Thymus (tissue), 11 donors: ENCODE data around the gene TP53TG5. TPM values are rescaled to one million over a fixed set of nuclear protein-coding genes. Genes with fewer than 3 reads are reported as not detected.

ENCODE experiments used
- DNase-seq, 9 donors: peaks; one replicate each; pipeline ENCODE4 v3.0.0-alpha.2; 2013; ENCODE audit warnings: low spot score in 9 of 9, low read depth in 6 of 9, missing footprints in 1 of 9
- H3K27ac ChIP-seq, 2 donors: one replicate each; pipeline ENCODE4 v1.5.1; 2013; ENCODE audit warnings: control low read depth in 1 of 2, low read depth in 1 of 2, low read length in 1 of 2, mild to moderate bottlenecking in 1 of 2, moderate library complexity in 1 of 2
- H3K27me3 ChIP-seq, 2 donors: one replicate each; pipeline ENCODE4 v1.5.1; 2013; ENCODE audit warnings: low read length in 1 of 2; ENCODE audit not compliant: control insufficient read depth in 2 of 2, insufficient read depth in 1 of 2
- H3K36me3 ChIP-seq, 2 donors: one replicate each; pipeline ENCODE4 v1.5.1; 2013; ENCODE audit warnings: low read length in 1 of 2, mild to moderate bottlenecking in 1 of 2, moderate library complexity in 1 of 2; ENCODE audit not compliant: control insufficient read depth in 2 of 2, insufficient read depth in 2 of 2
- H3K4me1 ChIP-seq, 2 donors: one replicate each; pipeline ENCODE4 v1.5.1; 2013; ENCODE audit warnings: low read length in 2 of 2; ENCODE audit not compliant: control insufficient read depth in 2 of 2, insufficient read depth in 2 of 2
- H3K4me3 ChIP-seq, 2 donors: one replicate each; pipeline ENCODE4 v1.5.1; 2013; ENCODE audit warnings: low read length in 2 of 2, control low read depth in 1 of 2, mild to moderate bottlenecking in 1 of 2
- H3K9me3 ChIP-seq, 2 donors: one replicate each; pipeline ENCODE4 v1.5.1; 2013; ENCODE audit warnings: low read length in 1 of 2, mild to moderate bottlenecking in 1 of 2; ENCODE audit not compliant: control insufficient read depth in 2 of 2, insufficient read depth in 1 of 2
- WGBS: extraction: QIAGEN DNeasy Blood & Tissue Kit; methylation state at CpG from one replicate; pipeline ENCODE4 v1.1.7; 2013; 5-methylcytosine and 5-hydroxymethylcytosine counted together
- polyA plus RNA-seq: library from polyadenylated mRNA; stranded (reverse); fragments of 200-250 nt; gene quantifications from one replicate; pipeline ENCODE4 v1.2.3, GENCODE V29; 2013
- total RNA-seq: library from RNA; stranded (reverse); fragments of 120-200 nt; gene quantifications from one replicate; pipeline ENCODE4 v1.2.4, GENCODE V29; 2013
- donor health status: healthy.

Gene TP53TG5
- total and polyA plus RNA-seq, 2 donors: 0.24 to 0.27 TPM

DNA sequence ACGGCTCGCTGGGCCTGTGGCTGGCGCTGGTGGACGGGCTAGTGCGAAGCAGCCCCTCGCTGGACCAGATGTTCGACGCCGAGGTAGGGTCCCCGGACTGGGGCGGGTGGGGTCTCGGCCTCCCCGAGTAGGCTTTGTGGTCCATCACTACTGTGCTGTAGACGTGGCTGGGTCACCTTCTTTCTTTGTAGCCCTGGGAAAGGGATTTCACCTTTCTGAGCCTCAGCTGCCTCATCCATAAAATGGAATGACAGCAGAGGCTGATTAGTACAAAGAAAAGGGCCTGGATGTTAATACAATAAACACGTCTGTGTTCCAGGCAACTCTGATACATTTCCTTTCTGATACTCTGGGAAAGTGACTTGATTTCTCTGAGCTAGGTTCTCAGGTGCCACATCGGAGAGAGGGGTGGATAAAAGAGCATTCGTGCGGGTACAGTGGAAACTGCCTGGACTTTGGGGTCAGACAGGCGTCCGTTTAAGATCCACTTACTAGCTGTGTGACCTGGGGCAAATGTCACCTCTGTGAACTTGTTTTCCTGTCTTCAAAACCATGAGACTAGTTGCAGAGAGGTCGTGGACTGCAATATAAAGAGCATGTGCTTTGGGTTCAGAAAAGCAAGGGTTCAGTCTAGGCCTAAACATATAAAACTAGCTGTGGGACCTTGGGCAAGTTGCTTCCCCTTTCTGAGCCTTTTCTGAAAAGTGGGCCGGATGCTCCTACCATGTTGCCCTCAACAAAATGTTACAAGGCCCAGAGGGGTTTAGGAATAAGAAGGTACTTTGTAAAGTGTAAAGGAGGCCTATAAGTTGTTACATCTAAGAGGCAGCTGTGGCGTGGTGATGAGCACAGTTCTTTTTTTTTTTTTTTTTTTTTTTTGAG is 14.3 kb downstream of the TP53TG5 start:
- WGBS: 33% methylated on average over 23 of the region's 23 CpGs
- Histone ChIP-seq H3K4me1 (peaks cover 6 to 29% of the 10 kb centered on the region in 2 donors), H3K9me3 (no peaks in the 10 kb centered on the region), H3K4me3 (peak overlapping the region; percentile 56 to 82), H3K36me3 (peaks cover 21 to 33% of the 10 kb centered on the region in 2 donors), H3K27ac (peak overlapping the region; percentile 82 to 98), H3K27me3 (no peaks in the 10 kb centered on the region)
- DNase-seq: no peak

GRCh38 chr20:45362804-45363610 is 15.1 kb downstream of the TP53TG5 start, which contains the start of gene SYS1:
Gene SYS1, plus strand, starts transcription at chr20:45363156. Its CDS starts 376 bp downstream, at chr20:45363532.
- peak; percentile 97 to 100 (median 98) for DNase-seq
- Histone ChIP-seq H3K9me3 (no peaks in the 10 kb centered on the region), H3K27ac (peak within 1 kb of the TSS; percentile 82 to 98), H3K4me3 (peak within 1 kb of the TSS; percentile 56 to 82), H3K36me3 (peaks cover 21 to 28% of the 10 kb centered on the region in 2 donors), H3K4me1 (peaks cover 6 to 22% of the 10 kb centered on the region in 2 donors), H3K27me3 (peaks cover 0 to 2% of the 10 kb centered on the region in 2 donors)
- WGBS: under 1% methylated on average over 55 of the region's 55 CpGs

DNA sequence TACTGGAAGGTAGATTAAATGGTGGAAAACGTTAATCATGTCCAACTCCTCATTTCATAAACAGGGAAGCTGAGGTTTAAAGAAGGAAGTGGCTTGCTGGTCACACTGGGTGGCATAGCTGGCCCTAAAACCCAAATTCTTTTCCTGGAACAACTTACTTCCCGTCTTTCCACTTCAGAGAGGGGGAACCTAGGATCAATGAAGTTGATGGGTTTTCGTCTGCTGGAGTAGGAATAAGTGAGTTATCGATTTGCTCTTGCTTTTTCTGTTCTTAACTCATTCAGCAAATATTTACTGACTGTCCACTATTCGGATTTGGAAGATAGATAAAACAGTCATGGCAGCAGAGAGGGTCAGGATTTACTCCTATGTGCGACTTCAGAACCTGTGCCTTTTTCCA is 16.3 kb downstream of the TP53TG5 start:
- peaks cover 0 to 2% of the 10 kb centered on the region in 2 donors for H3K27me3 ChIP-seq
- WGBS: 68% methylated on average over 6 of the region's 6 CpGs
- H3K27ac ChIP-seq: no peak overlapping the region
- H3K36me3 ChIP-seq: peaks cover 11 to 19% of the 10 kb centered on the region in 2 donors
- no peaks in the 10 kb centered on the region for H3K9me3 ChIP-seq
- DNase-seq: no peak
- peaks cover 6 to 12% of the 10 kb centered on the region in 2 donors for H3K4me1 ChIP-seq
- H3K4me3 ChIP-seq: no peak overlapping the region

- Histone ChIP-seq H3K4me1 (peaks cover 6 to 12% of the 10 kb centered on the region in 2 donors), H3K9me3 (no peaks in the 10 kb centered on the region), H3K27ac (peak overlapping the region in 1 of 2 donors; percentile 27), H3K36me3 (no peaks in the 10 kb centered on the region), H3K4me3 (no peak overlapping the region), H3K27me3 (peaks cover 0 to 2% of the 10 kb centered on the region in 2 donors)
- 88% methylated on average over 9 of the region's 9 CpGs for WGBS
- DNase-seq: no peak
Observed at GRCh38 chr20:45359406-45360148, 18.5 kb downstream of the TP53TG5 start.

GRCh38 chr20:45359069-45359405 is 19.1 kb downstream of the TP53TG5 start:
- H3K27ac ChIP-seq: peak overlapping the region in 1 of 2 donors; percentile 27
- H3K4me1 ChIP-seq: peaks cover 4 to 10% of the 10 kb centered on the region in 2 donors
- 95% methylated on average over 7 of the region's 7 CpGs for WGBS
- H3K9me3 ChIP-seq: no peaks in the 10 kb centered on the region
- H3K4me3 ChIP-seq: no peak overlapping the region
- peaks cover 0 to 2% of the 10 kb centered on the region in 2 donors for H3K27me3 ChIP-seq
- H3K36me3 ChIP-seq: no peaks in the 10 kb centered on the region
- DNase-seq: no peak

DNA sequence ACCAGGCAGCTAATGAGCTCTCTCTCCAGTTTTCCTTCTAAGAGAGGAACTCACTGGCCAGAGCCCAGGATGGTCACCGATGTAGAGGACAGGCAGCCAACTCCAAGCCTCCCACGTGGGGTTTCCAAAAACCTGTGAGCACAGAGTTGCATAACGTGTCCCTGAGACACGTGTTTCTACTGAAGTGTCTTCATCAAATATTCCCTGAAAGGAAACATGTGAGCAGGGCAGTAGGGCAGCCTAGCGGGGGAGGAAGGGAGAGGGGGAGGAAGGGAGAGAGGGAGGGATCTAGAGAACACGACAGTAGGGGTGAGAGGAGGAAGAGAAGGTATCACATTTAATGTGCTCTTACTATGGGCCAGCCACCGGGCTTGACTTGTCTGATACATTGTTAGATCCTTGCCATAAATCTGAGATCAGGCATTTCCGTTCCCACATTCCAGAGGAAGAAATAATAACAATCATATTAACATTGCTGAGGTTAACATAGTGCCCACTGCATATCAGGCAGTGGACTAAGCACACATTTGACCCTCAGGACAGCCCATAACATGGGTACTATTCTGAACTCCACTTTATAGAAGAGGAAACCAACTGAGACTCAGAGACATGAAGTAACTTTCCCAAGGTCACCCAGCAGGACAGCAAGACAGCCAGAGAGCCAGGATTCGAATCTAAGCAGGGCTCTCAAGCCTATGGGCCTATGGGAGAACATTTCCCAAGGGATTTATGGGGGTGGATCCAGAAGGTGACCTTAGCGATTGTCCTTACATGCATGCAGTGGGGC is 19.6 kb downstream of the TP53TG5 start:
- H3K36me3 ChIP-seq: no peaks in the 10 kb centered on the region
- H3K27me3 ChIP-seq: peaks cover 0 to 2% of the 10 kb centered on the region in 2 donors

DNA sequence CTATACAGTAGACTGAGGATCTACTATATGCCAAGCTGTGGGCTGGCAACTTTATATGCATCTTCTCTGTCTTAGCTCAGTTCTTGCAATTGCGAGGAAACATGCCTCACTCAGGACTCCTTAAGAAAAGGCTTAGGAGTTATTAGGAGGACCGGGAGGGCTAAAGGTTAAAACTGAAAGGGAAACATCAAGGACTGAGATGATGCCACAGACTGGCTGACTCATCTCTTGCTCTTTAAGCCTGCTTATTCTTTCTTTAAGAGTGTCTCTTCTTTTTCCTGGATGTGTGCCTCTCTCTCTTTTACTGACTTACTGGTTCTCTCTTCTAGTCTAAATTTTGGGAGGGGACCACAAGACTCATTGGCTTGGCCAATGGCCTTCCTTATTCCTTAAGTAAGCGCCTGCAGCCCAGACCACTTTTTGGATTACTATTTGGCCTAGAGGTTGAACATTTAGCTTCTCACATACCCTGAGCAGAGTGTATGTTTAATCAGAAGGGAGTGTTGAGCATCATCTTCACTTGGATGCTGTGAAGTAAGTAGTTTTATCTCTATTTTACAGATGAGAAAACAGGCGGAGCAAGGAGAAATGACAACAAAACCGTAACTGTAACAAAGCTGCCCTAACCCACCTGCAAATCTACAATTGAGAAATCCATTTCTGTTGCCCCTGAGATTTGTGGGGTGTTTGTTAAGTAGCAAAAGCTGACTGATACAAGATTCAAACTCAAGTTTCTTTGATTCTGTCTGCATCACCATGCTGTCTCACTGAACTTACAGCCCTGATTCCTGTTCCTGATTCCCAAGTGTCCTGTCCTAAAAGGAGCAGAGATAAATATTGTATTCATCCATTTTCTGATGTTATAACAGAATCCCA is 22.7 kb downstream of the TP53TG5 start:
- Histone ChIP-seq H3K9me3 (no peaks in the 10 kb centered on the region), H3K4me3 (no peak overlapping the region), H3K36me3 (no peaks in the 10 kb centered on the region), H3K27me3 (peaks cover 0 to 7% of the 10 kb centered on the region in 2 donors), H3K4me1 (no peaks in the 10 kb centered on the region), H3K27ac (no peak overlapping the region)
- WGBS: 54% methylated on average over 5 of the region's 5 CpGs
- no peak for DNase-seq

More for the DNA sequence above, 19.6 kb downstream of the TP53TG5 start:
- H3K27ac ChIP-seq: peak overlapping the region in 1 of 2 donors; percentile 10
- no peak for DNase-seq
- WGBS: 56% methylated on average over 10 of the region's 10 CpGs
- no peak overlapping the region for H3K4me3 ChIP-seq
- no peaks in the 10 kb centered on the region for H3K9me3 ChIP-seq
- H3K4me1 ChIP-seq: peaks cover 0 to 4% of the 10 kb centered on the region in 2 donors
